ENCODE measurements around the gene SLC5A8. TPM values are rescaled to one million over a fixed set of nuclear protein-coding genes. Genes with fewer than 3 reads are reported as not detected.

Gene SLC5A8, protein sequence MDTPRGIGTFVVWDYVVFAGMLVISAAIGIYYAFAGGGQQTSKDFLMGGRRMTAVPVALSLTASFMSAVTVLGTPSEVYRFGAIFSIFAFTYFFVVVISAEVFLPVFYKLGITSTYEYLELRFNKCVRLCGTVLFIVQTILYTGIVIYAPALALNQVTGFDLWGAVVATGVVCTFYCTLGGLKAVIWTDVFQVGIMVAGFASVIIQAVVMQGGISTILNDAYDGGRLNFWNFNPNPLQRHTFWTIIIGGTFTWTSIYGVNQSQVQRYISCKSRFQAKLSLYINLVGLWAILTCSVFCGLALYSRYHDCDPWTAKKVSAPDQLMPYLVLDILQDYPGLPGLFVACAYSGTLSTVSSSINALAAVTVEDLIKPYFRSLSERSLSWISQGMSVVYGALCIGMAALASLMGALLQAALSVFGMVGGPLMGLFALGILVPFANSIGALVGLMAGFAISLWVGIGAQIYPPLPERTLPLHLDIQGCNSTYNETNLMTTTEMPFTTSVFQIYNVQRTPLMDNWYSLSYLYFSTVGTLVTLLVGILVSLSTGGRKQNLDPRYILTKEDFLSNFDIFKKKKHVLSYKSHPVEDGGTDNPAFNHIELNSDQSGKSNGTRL
- total RNA-seq (2022; extraction: Qiagen RNA extraction; ENCODE audit: low read depth), result not detected in 5 replicates

DNA sequence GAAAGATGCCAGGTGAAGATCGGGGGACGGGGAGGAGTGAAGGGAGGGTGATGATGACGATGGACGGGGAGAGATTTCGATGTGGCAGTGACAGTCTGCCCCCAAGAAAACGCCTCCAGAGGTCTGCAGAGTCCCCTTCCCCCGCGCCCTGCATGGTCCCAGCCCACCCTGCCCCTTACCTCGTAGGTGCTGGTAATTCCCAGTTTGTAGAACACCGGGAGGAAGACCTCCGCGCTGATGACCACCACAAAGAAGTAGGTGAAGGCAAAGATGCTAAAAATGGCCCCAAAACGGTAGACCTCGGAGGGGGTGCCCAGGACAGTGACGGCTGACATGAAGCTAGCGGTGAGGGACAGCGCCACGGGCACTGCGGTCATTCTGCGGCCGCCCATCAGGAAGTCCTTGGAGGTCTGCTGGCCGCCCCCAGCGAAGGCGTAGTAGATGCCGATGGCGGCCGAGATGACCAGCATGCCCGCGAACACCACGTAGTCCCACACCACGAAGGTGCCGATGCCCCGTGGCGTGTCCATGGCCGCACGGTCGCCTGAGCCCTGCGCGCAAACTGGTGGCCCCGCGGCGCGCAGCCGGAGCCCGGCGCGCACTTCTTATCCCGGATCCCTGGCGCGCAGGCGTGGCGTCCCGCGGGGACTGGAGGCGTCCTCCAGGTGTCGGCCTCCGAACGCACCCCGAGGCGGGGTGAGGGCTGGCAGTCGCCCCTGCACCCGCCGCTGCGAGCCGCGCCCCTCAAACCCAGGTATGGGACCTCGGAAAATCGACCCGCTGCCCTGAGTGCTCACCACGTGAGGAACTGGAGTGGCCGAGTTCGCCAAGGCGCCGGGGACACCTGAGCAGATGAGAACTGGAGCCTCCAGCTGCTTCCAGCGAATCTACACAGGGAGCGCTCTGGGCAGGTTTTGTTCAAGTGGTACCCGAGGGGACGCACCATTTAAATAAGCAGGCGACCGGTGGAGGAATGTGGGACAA, at the start of gene SLC5A8:
TSS of gene SLC5A8 (minus strand) at position 920 of the 984 bp plus-strand sequence. CDS start at position 530, 390 bp downstream.

Other genes with a start within 250 kb of the SLC5A8 start
- 15.8 to 21.6 TPM (median 17.1 TPM) in 5 replicates for gene UTP20, start 69.9 kb upstream of the SLC5A8 start, total RNA-seq (2022; extraction: Qiagen RNA extraction; ENCODE audit: low read depth)
- 59.7 to 78.4 TPM (median 67.7 TPM) in 5 replicates for gene ARL1, start 197.5 kb upstream of the SLC5A8 start, total RNA-seq (2022; extraction: Qiagen RNA extraction; ENCODE audit: low read depth)

Measured in A549 treated with CpdA at 1 μM for 4 hours (cell line).